Trophoblast cell (in vitro differentiated cells and primary cell): Measurements from ENCODE around the gene ASIP.

Experiments used
- DNase-seq, 2 donors: peaks; one replicate each; pipeline ENCODE4 v3.0.0-alpha.2; 2016
- H2AFZ ChIP-seq: 2 replicates; pipeline ENCODE4 v1.6.1; 2013; ENCODE audit warnings: low read length, moderate library complexity, mild to moderate bottlenecking; ENCODE audit not compliant: insufficient read depth, poor library complexity
- H2AK5ac ChIP-seq: 2 replicates; pipeline ENCODE4 v1.6.1; 2013; ENCODE audit warnings: mild to moderate bottlenecking, low read length
- H2BK120ac ChIP-seq: 2 replicates; pipeline ENCODE4 v1.6.1; 2013; ENCODE audit warnings: low read length, mild to moderate bottlenecking, moderate library complexity; ENCODE audit not compliant: insufficient read depth, poor library complexity
- H2BK12ac ChIP-seq: 2 replicates; pipeline ENCODE4 v1.6.1; 2013; ENCODE audit warnings: mild to moderate bottlenecking, low read length, moderate library complexity
- H2BK5ac ChIP-seq: 2 replicates; pipeline ENCODE4 v1.6.1; 2013; ENCODE audit warnings: low read length, low read depth, moderate library complexity, mild to moderate bottlenecking; ENCODE audit not compliant: poor library complexity
- H3K14ac ChIP-seq: 2 replicates; pipeline ENCODE4 v1.6.1; 2013; ENCODE audit warnings: mild to moderate bottlenecking, low read length
- H3K18ac ChIP-seq: 2 replicates; pipeline ENCODE4 v1.6.1; 2013; ENCODE audit warnings: mild to moderate bottlenecking, low read length
- H3K23ac ChIP-seq: 2 replicates; pipeline ENCODE4 v1.6.1; 2013; ENCODE audit warnings: low read length
- H3K27ac ChIP-seq: 2 replicates; pipeline ENCODE4 v1.5.1; 2013; ENCODE audit warnings: low read depth, mild to moderate bottlenecking, inconsistent platforms, low read length, moderate library complexity
- H3K27me3 ChIP-seq: 2 replicates; pipeline ENCODE4 v1.6.1; 2013; ENCODE audit warnings: inconsistent platforms, mild to moderate bottlenecking, low read length, moderate library complexity; ENCODE audit not compliant: insufficient read depth
- H3K36me3 ChIP-seq, 2 experiments: 1 replicate in 1 of 2; 2 replicates in 1 of 2; pipeline ENCODE4 v1.6.1; 2013; ENCODE audit warnings: low read length in 2 of 2, mild to moderate bottlenecking in 2 of 2, moderate library complexity in 1 of 2; ENCODE audit not compliant: insufficient read depth in 2 of 2, control insufficient read depth in 1 of 2
- H3K4ac ChIP-seq: 2 replicates; pipeline ENCODE4 v1.6.1; 2013; ENCODE audit warnings: low read depth, mild to moderate bottlenecking, low read length, moderate library complexity
- H3K4me1 ChIP-seq, 2 experiments: 1 replicate in 1 of 2; 2 replicates in 1 of 2; pipeline ENCODE4 v1.6.1; 2013; ENCODE audit warnings: low read length in 2 of 2, mild to moderate bottlenecking in 2 of 2, moderate library complexity in 1 of 2; ENCODE audit not compliant: insufficient read depth in 2 of 2, control insufficient read depth in 1 of 2
- H3K4me2 ChIP-seq: 2 replicates; pipeline ENCODE4 v1.6.1; 2013; ENCODE audit warnings: inconsistent platforms, mild to moderate bottlenecking, low read length, moderate library complexity
- H3K4me3 ChIP-seq: 2 replicates; pipeline ENCODE4 v1.5.1; 2013; ENCODE audit warnings: mild to moderate bottlenecking, low read depth, low read length, inconsistent platforms
- H3K79me1 ChIP-seq: one replicate; pipeline ENCODE4 v1.6.1; 2013; ENCODE audit warnings: low read length
- H3K79me2 ChIP-seq: 2 replicates; pipeline ENCODE4 v1.6.1; 2013; ENCODE audit warnings: low read length, mild to moderate bottlenecking; ENCODE audit not compliant: control insufficient read depth, insufficient read depth, poor library complexity
- H3K9ac ChIP-seq: 2 replicates; pipeline ENCODE4 v1.6.1; 2013; ENCODE audit warnings: mild to moderate bottlenecking, low read length
- H3K9me3 ChIP-seq: 2 replicates; pipeline ENCODE4 v1.6.1; 2013; ENCODE audit warnings: low read depth, mild to moderate bottlenecking, control low read depth, inconsistent platforms, low read length; ENCODE audit not compliant: insufficient read depth
- H4K12ac ChIP-seq: 2 replicates; pipeline ENCODE4 v1.6.1; 2013; ENCODE audit warnings: low read depth, mild to moderate bottlenecking, low read length, moderate library complexity
- H4K8ac ChIP-seq: 2 replicates; pipeline ENCODE4 v1.6.1; 2013; ENCODE audit warnings: low read depth, mild to moderate bottlenecking, low read length, moderate library complexity
- H4K91ac ChIP-seq: one replicate; pipeline ENCODE4 v1.6.1; 2013; ENCODE audit warnings: low read depth, mild to moderate bottlenecking, low read length, moderate library complexity
- WGBS: extraction: QIAGEN DNeasy Blood & Tissue Kit; methylation state at CpG from one replicate; pipeline ENCODE4 v1.1.7; 2013; ENCODE audit warnings: missing lambda C conversion rate; ENCODE audit not compliant: insufficient read length, insufficient coverage; ENCODE audit errors: extremely low coverage; 5-methylcytosine and 5-hydroxymethylcytosine counted together

ASIP gene

DNA sequence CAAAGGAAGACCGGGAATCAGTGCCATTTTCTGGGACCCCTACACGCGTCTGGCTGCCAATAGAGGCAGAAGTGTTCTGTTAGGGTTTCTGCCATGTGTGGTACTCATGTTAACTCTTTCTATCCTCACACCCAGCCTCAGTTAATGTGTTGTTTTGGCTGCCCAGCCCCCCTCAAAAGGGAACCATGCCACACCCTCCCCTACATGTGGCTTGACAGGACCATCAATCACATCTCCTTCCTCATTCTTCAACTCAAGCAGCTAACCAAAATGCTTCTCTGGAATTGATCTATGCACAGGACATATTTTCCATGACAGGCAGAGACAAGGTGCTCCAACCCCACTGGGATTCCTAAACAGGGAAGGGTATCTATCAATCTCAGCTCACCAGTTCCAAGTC, 40.0 kb downstream of the ASIP start:
- Histone ChIP-seq H3K14ac (no peak overlapping the region), H3K27me3 (no peaks in the 10 kb centered on the region), H4K91ac (no peak overlapping the region), H3K23ac (no peak overlapping the region), H2BK5ac (no peak overlapping the region), H2AFZ (no peak overlapping the region), H3K4ac (no peak overlapping the region), H3K9ac (no peak overlapping the region), H3K4me2 (no peak overlapping the region), H3K9me3 (no peaks in the 10 kb centered on the region), H3K36me3 (peaks cover 48 to 59% of the 10 kb centered on the region in 2 experiments), H3K4me1 (no peaks in the 10 kb centered on the region), H3K18ac (no peak overlapping the region), H2BK12ac (no peak overlapping the region), H3K79me1 (no peaks in the 10 kb centered on the region), H4K12ac (no peak overlapping the region), H2BK120ac (no peak overlapping the region), H3K4me3 (no peak overlapping the region), H3K27ac (no peak overlapping the region), H4K8ac (no peak overlapping the region), H2AK5ac (no peak overlapping the region), H3K79me2 (no peaks in the 10 kb centered on the region)
- DNase-seq, result no peak
- WGBS, result no CpG with 5 or more reads among the region's 3 CpGs

DNA sequence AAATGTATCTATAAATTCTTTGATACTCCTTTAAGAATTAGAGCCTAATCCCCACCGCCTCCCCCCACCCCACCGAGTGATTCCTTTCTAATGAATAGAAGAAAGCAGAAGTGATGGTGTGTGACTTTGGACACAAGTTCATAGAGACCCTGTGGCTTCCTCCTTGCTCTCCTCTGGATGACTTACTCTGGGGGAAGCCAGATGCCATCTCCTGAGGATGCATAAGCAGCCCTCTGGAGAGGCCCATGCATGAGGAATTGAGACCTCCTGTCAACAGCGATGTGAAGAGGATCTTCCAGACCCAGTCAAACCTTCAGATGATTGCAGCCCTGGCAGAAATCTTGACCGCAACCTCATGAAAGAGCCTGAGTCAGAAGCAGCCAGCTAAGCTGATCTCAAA, 40.8 kb downstream of the ASIP start:
- no peak for DNase-seq
- no peak overlapping the region for H4K12ac ChIP-seq
- no CpG with 5 or more reads among the region's 4 CpGs for WGBS

DNA sequence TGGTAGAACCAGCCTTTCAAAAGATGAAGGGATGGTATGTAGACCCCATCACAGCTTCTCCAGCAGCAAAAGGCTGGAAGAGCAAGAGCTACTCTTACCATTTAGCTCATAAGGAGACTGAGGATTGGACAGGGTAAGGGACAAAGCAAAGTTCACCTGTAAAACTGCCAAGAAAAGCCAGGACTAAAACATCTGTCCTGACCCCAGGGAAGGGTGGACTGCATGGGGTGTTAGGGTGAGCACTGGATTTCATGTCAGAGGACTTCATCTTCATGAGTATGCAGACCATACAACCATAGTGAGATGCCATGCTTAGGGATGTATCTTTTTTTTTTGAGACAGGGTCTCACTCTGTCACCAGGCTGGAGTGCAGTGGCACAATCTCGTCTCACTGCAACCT, 42.6 kb downstream of the ASIP start:
- H3K27ac ChIP-seq, result no peak overlapping the region
- H3K36me3 ChIP-seq, result peaks cover 52 to 65% of the 10 kb centered on the region in 2 experiments
- no peak overlapping the region for H3K4me3 ChIP-seq
- H3K4ac ChIP-seq, result no peak overlapping the region
- DNase-seq, result no peak
- no peak overlapping the region for H3K14ac ChIP-seq
- no peaks in the 10 kb centered on the region for H3K4me1 ChIP-seq
- H3K9ac ChIP-seq, result no peak overlapping the region
- no peak overlapping the region for H2BK12ac ChIP-seq
- no peak overlapping the region for H4K12ac ChIP-seq
- H4K8ac ChIP-seq, result no peak overlapping the region
- no peaks in the 10 kb centered on the region for H3K79me1 ChIP-seq
- no peaks in the 10 kb centered on the region for H3K9me3 ChIP-seq
- H2BK120ac ChIP-seq, result no peak overlapping the region
- H3K4me2 ChIP-seq, result no peak overlapping the region
- no peak overlapping the region for H3K23ac ChIP-seq
- H2AFZ ChIP-seq, result no peak overlapping the region
- no peaks in the 10 kb centered on the region for H3K79me2 ChIP-seq
- no peak overlapping the region for H2BK5ac ChIP-seq
- WGBS, result no CpG with 5 or more reads among the region's 1 CpG
- no peaks in the 10 kb centered on the region for H3K27me3 ChIP-seq
- H4K91ac ChIP-seq, result no peak overlapping the region
- H3K18ac ChIP-seq, result no peak overlapping the region
- no peak overlapping the region for H2AK5ac ChIP-seq

More for the DNA sequence above, 40.8 kb downstream of the ASIP start:
- Histone ChIP-seq H3K4me3 (no peak overlapping the region), H4K8ac (no peak overlapping the region), H3K18ac (no peak overlapping the region), H3K4me2 (no peak overlapping the region), H3K9ac (no peak overlapping the region), H3K23ac (no peak overlapping the region), H2AK5ac (no peak overlapping the region), H2AFZ (no peak overlapping the region), H3K4ac (no peak overlapping the region), H3K79me2 (no peaks in the 10 kb centered on the region), H4K91ac (no peak overlapping the region), H3K9me3 (no peaks in the 10 kb centered on the region), H3K27ac (no peak overlapping the region), H2BK5ac (no peak overlapping the region), H2BK12ac (no peak overlapping the region), H2BK120ac (no peak overlapping the region), H3K4me1 (no peaks in the 10 kb centered on the region), H3K27me3 (no peaks in the 10 kb centered on the region), H3K14ac (no peak overlapping the region), H3K79me1 (no peaks in the 10 kb centered on the region), H3K36me3 (peaks cover 47 to 58% of the 10 kb centered on the region in 2 experiments)

DNA sequence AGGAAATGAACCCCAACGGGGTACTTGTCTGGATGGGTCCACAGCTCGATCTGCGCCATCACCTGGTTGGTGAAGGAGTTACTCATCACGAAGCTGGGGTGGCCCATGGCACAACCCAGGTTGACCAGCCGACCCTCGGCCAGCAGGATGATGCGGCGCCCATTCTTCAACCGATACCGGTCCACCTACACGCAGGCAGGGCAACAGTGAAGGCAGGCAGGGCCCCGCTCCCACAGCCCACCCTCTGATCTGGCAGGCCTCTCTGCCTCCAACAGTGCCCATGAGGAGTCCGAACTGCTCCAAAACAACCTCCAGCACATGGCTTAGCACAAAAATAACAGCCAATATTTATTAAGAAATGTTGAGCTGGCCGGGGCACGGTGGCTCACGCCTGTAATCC, 44.2 kb downstream of the ASIP start:
- Histone ChIP-seq H3K4ac (no peak overlapping the region), H2AK5ac (no peak overlapping the region), H3K18ac (no peak overlapping the region), H3K23ac (no peak overlapping the region), H4K12ac (no peak overlapping the region), H3K14ac (no peak overlapping the region), H3K9ac (no peak overlapping the region), H2BK5ac (no peak overlapping the region), H3K27ac (no peak overlapping the region), H3K79me1 (no peaks in the 10 kb centered on the region), H3K27me3 (no peaks in the 10 kb centered on the region), H2BK120ac (no peak overlapping the region), H3K79me2 (no peaks in the 10 kb centered on the region), H4K91ac (no peak overlapping the region), H3K4me3 (peak overlapping the region; percentile 26), H3K9me3 (peaks cover 2% of the 10 kb centered on the region), H3K36me3 (peaks cover 58 to 69% of the 10 kb centered on the region in 2 experiments), H4K8ac (no peak overlapping the region), H2AFZ (no peak overlapping the region), H2BK12ac (no peak overlapping the region), H3K4me2 (no peak overlapping the region), H3K4me1 (no peaks in the 10 kb centered on the region)
- WGBS, result no CpG with 5 or more reads among the region's 16 CpGs
- no peak for DNase-seq
